Activated CD8-positive, alpha-beta memory T cell treated with anti-CD3 and anti-CD28 coated beads, Interleukin-2, amount 50 U/mL, for 48 hours (primary cell): ENCODE results near the gene ZSWIM1.
"Not testable (repeated sequence)": the region's sequence is repeated elsewhere in the genome, so short reads cannot be mapped to it uniquely, and the experiment has no call there.

Experiments used
- DNase-seq: peaks from one replicate; pipeline ENCODE4 v3.0.0-alpha.2; 2020

Gene ZSWIM1

DNA sequence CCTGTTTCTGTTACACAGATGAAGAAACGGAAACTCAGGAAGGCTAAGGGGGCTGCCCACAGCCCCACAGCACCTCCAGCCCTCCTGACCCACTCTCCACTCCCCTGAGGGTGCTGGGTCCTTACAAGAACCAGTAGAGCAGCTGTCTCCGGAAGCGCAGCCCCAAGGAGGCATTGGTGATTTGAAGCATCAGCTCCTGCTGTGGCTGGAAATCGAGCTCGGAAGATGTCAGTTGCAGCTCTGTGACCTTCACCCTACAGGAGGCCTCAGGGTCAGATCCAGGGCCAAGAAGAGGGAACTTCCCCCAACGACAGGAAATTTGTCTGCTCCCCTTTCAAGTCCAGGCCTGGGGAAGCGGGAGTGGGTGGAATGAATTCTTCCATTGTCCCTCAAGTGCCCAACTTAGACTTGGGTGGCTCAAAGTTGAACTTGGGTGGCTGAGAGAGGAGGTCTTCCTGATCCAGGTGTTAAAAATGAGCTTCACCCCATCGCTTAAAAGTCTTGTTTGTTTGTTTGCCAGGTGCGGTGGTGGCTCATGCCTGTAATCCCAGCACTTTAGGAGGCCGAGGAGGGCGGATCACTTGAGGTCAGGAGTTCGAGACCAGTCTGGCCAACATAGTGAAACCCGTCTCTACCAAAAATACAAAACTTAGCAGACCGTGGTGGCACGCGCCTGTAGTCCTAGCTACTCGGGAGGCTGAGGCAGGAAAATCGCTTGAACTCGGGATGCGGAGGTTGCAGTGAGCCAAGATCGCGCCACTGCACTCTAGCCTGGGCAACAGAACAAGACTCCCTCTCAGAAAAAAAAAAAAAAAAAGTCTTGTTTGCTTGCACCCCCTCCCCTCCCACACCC, 29.0 kb downstream of the ZSWIM1 start:
- no peak for DNase-seq

GRCh38 chr20:45910670-45911485, 29.9 kb downstream of the ZSWIM1 start:
- DNase-seq: peak; percentile 100

DNA sequence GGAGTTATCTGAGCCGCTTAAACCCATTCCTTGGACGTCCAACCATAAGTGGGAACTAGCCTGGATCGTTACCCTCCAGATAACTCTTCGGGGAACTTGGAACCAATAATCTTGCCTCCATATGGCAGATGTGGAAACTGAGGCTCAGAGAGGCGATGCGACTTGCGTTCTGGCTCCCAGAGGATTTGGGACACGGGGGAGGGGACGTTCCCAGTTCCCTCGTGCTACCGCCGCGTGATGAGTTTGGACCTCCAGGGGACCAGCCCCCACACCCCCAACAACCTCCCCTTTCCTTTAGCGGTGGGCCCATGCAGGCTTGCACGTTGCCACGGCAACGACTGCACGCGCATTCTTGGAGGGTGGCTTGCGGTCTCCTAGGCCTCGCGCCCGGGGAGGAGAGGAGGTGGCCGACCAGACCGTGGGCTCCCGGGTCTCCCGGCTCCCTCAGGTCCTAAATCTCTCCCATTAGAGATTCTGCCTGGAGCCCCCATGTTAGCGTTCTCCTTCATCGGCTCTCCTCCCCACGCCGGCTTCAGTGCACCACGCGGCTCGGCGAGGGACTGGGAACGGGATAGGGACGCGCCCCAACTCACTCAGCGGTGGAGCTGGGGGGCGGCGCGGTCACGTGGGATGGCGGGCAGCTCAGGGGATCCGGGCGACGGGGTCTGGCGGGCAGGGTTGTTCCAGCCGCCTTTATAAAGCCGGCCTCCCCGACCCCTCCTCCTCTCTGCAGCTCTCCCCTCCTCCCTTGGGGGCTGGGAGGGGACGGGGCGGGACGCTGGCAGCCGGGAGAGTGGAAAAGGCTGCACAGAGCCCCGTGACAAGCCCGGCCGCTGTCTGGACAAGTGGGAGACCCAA, 30.7 kb downstream of the ZSWIM1 start, which contains the start of gene PLTP:
Gene PLTP (minus strand): TSS at position 670 of the 858 bp plus-strand sequence. CDS start 703 bp downstream, outside the sequence.
- peak; percentile 70 for DNase-seq

GRCh38 chr20:45912344-45912682, 31.3 kb downstream of the ZSWIM1 start:
- no peak for DNase-seq

GRCh38 chr20:45913116-45913515, 32.1 kb downstream of the ZSWIM1 start:
- no peak for DNase-seq

DNA sequence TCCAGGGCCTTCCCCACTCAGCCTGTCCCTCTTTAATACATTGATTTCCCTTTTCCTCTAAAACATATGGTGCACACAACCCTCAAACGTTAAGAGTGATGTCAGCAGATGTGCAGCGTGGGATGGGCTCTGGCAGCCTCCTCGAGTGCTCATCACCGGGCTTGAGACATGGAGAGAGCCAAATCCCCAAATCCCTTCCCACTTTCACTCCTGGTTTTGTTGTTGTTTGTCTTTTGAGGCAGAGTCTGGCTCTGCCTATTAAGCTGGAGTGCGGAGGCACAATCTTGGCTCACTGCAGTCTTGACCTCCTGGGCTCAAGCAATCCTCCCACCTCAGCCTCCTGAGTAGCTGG, 36.7 kb downstream of the ZSWIM1 start:
- no peak for DNase-seq

- DNase-seq: no peak
Observed at GRCh38 chr20:45918182-45918737, 37.2 kb downstream of the ZSWIM1 start.

GRCh38 chr20:45918779-45919537, 37.9 kb downstream of the ZSWIM1 start:
- no peak for DNase-seq

- DNase-seq: no peak
Observed at GRCh38 chr20:45919542-45920399, 38.7 kb downstream of the ZSWIM1 start.

- no peak for DNase-seq
Observed at GRCh38 chr20:45920462-45921336, 39.7 kb downstream of the ZSWIM1 start.

GRCh38 chr20:45921337-45922189, 40.5 kb downstream of the ZSWIM1 start:
- no peak for DNase-seq

DNA sequence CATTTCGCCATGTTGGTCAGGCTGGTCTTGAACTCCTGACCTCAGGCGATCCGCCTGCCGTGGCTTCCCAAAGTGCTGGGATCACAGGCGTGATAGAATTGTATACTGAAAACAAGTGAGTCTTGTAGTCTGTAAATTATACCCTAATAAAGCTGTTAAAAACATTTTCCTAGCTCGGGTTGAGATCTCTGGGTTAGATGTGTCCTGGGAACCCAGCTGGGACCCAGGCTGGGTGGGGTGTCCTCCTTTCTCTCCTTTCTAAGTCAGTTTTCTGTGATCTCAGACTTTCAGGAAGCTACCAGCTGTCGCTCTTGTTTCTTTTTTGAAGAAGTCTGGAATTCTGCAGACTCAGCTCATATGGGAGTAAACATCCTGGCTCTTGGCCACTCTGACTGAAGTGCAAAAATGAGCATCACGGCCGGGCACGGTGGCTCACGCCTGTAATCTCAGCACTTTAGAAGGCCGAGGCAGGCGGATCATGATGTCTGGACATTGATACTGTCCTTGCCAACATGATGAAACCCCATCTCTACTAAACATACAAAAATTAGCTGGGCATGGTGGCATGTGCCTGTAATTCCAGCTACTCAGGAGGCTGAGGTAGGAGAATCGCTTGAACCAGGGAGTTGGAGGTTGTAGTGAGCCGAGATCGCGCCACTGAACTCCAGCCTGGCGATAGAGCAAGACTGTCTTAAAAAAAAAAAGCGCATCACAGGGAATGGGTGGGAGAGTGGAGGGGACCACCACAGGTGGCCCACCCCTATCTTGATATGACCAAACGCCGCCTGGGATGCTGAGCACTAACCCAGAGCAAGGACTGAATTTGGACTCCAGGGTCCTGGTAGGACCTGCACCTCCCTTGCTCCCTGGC, 43.6 kb downstream of the ZSWIM1 start:
- DNase-seq: no peak

DNA sequence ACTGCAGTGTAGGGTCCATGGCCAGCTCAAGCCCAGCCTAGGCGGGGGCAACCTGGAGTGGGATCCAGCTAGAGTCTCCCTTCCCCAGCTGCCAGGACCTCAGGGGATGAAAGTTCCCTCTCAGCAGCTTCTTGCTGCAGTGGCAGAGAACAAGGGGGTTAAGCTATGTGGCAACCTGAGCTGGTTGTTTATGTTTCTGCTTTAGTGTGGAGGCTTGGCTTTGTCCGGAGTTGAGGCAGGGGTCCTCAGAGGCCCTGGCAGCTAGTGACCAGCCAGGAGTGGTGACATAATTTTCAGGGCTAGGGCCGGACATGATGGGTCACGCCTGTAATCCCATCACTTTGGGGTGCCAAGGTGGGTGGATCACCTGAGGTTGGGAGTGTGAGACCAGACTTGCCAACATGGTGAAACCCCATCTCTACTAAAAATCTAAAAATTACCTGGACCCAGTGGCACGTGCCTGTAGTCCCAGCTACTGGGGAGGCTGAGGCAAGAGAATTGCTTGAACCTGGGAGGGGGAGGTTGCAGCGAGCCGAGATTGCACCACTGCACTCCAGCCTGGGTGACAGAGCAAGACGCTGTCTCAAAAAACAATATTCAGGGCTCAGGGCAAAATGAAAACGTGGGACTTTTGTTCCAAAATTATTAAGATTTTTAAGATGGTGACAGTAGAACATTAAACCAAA, 44.9 kb downstream of the ZSWIM1 start:
- no peak for DNase-seq

DNA sequence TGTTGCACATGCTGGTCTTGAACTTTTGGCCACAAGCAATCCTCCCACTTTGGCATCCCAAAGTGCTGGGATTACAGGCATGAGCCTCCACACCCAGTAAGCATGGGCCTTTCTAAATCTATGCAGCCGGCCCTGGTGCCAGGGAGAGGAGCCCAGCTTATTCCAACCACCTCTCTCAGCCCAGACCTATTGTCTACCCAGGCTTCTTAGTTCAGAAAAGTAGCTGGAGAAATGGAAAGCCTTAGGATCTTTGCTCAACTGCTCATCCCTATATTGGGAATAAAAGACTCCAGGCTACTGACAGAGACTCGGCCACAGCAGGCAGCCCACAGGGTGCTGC, 45.7 kb downstream of the ZSWIM1 start:
- no peak for DNase-seq

- no peak for DNase-seq
Observed at GRCh38 chr20:45927071-45927878, 46.2 kb downstream of the ZSWIM1 start.

GRCh38 chr20:45931680-45932079, 50.7 kb downstream of the ZSWIM1 start:
- DNase-seq: not testable (repeated sequence)
